GM18861 (cell line): ENCODE measurements around the gene ERLEC1.
"Not testable (repeated sequence)": the region's sequence is repeated elsewhere in the genome, so short reads cannot be mapped to it uniquely, and the experiment has no call there.

Source experiments
- ATAC-seq: cut with Tn5 transposase; IDR thresholded peaks from one replicate; pipeline ENCODE4 v1.9.1; 2021; ENCODE audit not compliant: unreplicated experiment

Gene ERLEC1

GRCh38 chr2:53829273-53829979 is 42.6 kb downstream of the ERLEC1 start:
- no peak for ATAC-seq

DNA sequence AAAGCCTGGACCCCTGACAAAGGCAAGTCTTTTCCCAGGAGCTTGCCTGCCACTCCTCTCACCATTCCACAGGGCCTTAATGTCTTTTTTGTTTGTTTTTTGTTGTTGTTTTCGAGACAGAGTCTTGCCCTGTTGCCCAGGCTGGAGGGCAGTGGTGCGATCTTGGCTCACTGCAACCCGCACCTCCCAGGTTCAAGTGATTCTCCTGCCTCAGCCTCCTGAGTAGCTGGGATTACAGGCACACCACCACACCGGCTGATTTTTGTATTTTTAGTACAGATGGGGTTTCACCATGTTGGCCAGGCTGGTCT is 43.1 kb downstream of the ERLEC1 start:
- not testable (repeated sequence) for ATAC-seq

- no peak for ATAC-seq
These were observed 53.7 kb downstream of the ERLEC1 start for GRCh38 chr2:53840580-53840979.

- not testable (repeated sequence) for ATAC-seq
These were observed 54.8 kb downstream of the ERLEC1 start for GRCh38 chr2:53841651-53842050.

GRCh38 chr2:53842891-53843290 is 56.0 kb downstream of the ERLEC1 start:
- ATAC-seq, result no peak

DNA sequence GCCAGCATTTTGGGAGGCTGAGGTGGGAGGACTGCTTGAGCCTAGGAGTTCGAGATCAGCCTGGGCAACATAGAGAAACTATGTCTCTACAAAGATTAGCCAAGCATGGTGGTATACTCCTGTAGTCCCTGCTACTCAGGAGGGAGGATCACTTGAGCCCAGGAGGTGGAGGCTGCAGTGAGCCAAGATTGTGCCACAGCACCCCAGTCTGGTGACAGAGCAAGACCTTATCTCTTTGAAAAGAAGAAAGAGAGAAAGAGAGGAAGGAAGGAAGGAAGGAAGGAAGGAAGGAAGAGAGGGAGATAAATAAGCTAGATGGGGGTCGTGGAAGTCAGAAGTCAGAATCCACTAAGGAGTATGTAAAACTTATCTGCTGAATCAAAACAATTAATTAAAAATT is 56.8 kb downstream of the ERLEC1 start:
- ATAC-seq, result no peak

DNA sequence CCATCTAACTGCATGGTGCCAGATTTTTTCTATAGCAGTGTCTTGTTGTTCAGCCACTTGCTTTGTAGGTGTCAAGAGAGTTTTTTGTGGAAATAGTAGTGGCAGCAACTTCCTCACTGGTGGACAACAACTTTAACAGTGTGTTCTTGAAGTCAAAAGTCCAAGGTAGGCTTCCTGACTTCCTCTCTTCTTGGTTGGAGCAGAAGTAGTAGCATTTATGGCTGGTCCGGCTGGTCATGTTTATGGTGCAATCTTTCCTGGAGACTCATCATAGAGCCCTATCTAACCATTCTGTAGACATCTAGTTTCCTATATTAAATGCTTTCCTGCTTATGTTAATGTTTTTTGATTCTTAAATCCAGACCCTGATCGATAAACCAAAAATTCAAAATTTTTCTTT is 61.2 kb downstream of the ERLEC1 start:
- ATAC-seq, result no peak

DNA sequence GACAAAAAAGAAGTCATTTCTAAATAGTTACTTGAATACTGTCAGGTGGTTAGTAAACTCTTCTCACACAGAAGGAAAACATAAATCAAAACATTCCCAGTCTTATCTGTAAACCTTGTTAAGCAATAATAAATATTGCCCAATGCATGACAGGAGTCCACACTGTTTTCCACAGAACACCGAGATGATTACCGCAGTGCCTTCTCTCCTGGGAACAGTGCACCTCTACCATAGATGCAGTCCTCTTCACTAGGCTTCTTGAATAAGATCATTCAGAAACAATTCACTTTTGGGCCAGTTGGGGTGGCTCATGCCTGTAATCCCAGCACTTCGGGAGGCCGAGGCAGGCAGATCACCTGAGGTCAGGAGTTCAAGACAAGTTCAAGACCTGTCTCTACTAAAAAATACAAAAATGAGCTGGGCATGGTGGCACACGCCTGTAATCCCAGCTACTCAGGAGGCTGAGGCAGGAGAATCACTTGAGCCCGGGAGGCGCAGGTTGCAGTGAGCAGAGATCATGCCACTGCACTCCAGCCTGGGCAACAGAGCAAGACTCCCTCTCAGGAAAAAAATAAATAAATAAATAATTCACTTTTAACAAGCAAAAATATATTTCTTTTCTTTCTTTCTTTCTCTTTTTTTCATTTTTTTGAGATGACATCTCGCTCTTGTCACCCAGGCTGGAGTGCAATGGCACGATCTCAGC is 64.4 kb downstream of the ERLEC1 start:
- ATAC-seq, result not testable (repeated sequence)

DNA sequence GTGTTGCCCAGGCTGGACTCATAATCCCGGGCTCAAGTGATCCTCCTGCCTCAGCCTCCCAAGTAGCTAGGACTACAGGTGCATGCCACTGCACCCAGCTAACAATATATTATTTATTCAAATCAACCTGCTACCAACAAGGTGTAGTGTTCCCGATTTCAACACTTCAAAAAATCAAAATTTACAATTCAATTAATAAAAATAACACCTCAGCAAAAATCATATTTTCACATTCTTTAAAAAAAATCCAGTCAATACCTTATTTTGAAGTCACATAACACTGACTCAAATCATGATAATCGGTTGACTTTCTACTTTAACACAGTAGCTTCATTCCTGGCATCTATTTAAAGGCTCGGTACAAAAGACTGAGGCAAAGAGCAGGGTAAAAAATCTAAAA is 65.7 kb downstream of the ERLEC1 start:
- no peak for ATAC-seq

GRCh38 chr2:53854678-53855077 is 67.8 kb downstream of the ERLEC1 start:
- no peak for ATAC-seq

DNA sequence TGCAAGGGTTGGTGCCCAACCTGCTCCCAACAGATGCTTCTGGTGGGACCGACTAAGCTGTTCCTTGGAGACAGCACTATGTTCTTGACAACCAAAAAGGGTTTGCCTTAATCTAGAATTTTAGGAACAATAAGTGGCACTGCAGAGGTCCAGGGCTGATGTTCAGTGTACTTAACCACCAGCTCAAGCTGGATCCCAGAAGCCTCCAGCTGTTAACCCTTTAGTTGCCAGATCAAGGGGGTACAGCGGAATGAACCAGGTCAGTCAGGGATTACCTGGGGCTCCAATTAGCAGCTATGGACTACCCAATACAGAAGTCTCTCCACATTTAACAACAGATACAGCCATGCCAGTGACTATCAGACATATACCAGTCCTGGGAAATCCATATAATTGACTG is 69.4 kb downstream of the ERLEC1 start:
- no peak for ATAC-seq

DNA sequence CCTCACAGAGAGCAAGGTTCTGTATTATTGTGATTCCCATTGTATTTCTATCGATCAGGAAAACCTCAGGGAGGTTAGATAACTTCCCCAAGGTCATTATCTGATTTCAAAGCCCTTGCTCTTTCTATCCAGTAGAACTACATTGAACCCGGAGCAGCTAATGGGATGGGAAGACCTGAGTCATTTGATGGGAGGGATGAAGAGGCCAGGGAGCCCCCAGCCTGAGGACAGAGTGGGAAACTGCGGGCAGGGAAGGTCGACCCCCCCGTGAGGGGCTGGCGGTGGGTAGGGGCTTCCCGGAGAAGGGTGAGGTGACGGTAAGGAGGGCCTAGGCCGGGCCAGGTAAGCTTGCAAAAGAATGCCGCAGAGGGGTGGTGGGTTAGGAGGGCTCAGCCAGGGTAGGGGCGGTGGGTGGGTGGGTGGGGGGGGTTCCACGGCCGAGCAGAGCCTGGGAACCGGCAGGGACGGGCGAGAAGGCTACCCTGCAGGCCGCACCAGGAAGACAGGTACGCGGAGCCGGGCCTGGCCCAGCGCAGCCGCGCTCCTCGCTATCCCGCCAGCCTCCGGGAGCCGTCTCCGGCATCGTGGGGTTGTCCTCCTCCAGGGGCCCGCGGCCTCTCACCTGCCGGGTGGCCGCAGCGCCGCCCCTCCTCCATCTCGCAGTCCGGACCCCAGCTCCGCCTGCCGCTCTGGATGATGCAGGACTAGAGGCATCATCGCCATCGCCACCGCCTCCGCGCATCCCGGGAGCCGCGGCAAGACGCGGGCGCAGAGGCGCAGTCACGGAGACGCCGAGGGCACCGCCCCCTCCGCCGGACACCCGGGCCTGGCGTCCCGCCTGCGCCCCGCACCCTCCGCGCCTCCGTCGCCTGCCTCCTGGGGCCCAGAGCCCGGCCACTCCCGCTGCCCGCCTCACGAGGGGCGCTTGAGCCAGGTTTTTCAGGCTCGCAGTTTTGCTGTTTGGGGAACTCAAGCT is 72.7 kb downstream of the ERLEC1 start, which contains the start of gene GPR75:
Gene GPR75 (minus strand): TSS at position 762 of the 976 bp plus-strand sequence. CDS start 5,211 bp downstream, outside the sequence.
- no peak for ATAC-seq

GRCh38 chr2:53861824-53862223 is 75.0 kb downstream of the ERLEC1 start:
- ATAC-seq, result no peak

- ATAC-seq, result no peak
These were observed 76.8 kb downstream of the ERLEC1 start for GRCh38 chr2:53863538-53864227.

DNA sequence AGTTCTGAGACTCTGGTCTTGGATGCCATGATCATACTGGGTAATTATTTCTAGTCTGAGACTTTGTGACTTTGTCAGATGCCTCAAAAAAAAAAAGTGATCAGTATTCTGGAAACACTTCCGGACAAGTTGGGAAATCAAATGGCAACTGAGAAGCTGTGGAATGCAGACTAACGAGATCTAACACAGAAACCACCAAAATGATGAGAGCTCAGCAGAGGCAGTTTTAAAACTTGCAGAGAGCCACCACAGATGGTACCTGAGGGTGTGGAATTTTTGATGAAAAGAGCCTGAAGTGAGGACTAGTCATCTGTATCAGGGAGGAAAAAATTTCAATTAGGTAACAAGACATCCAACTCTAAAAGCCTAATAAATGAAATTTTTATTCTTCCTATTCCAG is 78.4 kb downstream of the ERLEC1 start:
- ATAC-seq, result no peak

- ATAC-seq, result no peak
These were observed 79.1 kb downstream of the ERLEC1 start for GRCh38 chr2:53865962-53866361.

- ATAC-seq, result no peak
These were observed 80.3 kb downstream of the ERLEC1 start for GRCh38 chr2:53867169-53867568.

DNA sequence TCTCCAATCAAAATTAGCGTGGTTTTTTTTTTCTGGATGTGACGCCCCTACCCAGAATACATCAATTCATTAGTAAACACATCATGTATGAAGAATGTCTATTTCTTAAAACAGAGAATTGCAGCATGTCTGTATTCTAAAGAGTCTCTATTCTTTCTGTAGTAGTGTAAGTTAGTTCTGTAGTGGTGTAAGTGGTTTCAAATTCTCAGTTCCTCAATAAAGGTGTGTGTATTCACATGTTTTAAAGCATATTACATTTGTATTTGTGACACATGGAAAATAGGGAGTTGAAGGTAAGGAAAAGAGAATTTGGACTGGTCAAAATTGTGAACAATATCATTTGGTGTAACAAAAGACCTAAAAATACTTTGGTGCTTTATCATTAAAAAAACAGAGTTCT is 80.9 kb downstream of the ERLEC1 start:
- no peak for ATAC-seq
